Fibroblast of mammary gland (primary cell): ENCODE data around the gene LONRF2.

Experiments
- DNase-seq: peaks from one replicate; pipeline ENCODE4 v3.0.0-alpha.2; 2010; ENCODE audit warnings: low read depth
- H3K4me3 ChIP-seq: 2 replicates; pipeline ENCODE4 v1.5.1; 2011; ENCODE audit warnings: low read depth, mild to moderate bottlenecking, low read length, moderate library complexity; ENCODE audit not compliant: control insufficient read depth
- CTCF ChIP-seq: conservative IDR thresholded peaks from 2 replicates; pipeline ENCODE4 v1.5.1; 2011; ENCODE audit warnings: low read depth, low read length, inconsistent platforms; ENCODE audit not compliant: control insufficient read depth, insufficient read depth

The LONRF2 gene

GRCh38 chr2:100283724-100284501, 38.4 kb downstream of the LONRF2 start:
- H3K4me3 ChIP-seq, result no peak overlapping the region
- DNase-seq, result peak; percentile 76
- TF ChIP-seq CTCF, result no peak

GRCh38 chr2:100281521-100282438, 40.5 kb downstream of the LONRF2 start:
- H3K4me3 ChIP-seq, result no peak overlapping the region

GRCh38 chr2:100279586-100280534, 42.4 kb downstream of the LONRF2 start:
- TF ChIP-seq CTCF, result no peak
- no peak overlapping the region for H3K4me3 ChIP-seq
- no peak for DNase-seq

More at GRCh38 chr2:100281521-100282438, 40.5 kb downstream of the LONRF2 start:
- no peak for TF ChIP-seq CTCF
- peak; percentile 94 for DNase-seq

GRCh38 chr2:100278986-100279385, 43.3 kb downstream of the LONRF2 start:
- no peak overlapping the region for H3K4me3 ChIP-seq
- TF ChIP-seq CTCF, result no peak
- DNase-seq, result no peak

- no peak for DNase-seq
- no peak for TF ChIP-seq CTCF
- no peak overlapping the region for H3K4me3 ChIP-seq
These were observed 43.8 kb downstream of the LONRF2 start for GRCh38 chr2:100278501-100278900.
